WTC11 (cell line): ENCODE measurements around the gene CEP72. TPM values are rescaled to one million over a fixed set of nuclear protein-coding genes. Genes with fewer than 3 reads are reported as not detected.

Experiments
- ATAC-seq: fragments of 200-7000 bp; cut with Tn5 transposase; 2 replicates; pipeline ENCODE4 v1.10.0; 2021; ENCODE audit warnings: mild to moderate bottlenecking, moderate library complexity
- CTCF ChIA-PET: fragments of 300-600 bp; sonication (Branson Sonifier 250); formaldehyde crosslinking; loops from one replicate; lab custom pipeline; 2021; ENCODE audit warnings: antibody characterized with exemption; lab: Charles Lee
- POLR2A ChIA-PET: fragments of 350-600 bp; sonication (Branson Sonifier 250); formaldehyde crosslinking; loops from one replicate; lab custom pipeline; 2021; ENCODE audit warnings: antibody characterized with exemption; lab: Charles Lee
- DNase-seq: peaks from one replicate; pipeline ENCODE4 v3.0.0; 2021; ENCODE audit warnings: low spot score
- H3K27ac Mint-ChIP-seq: 2 replicates; pipeline ENCODE4 v1.8.0; 2021; ENCODE audit warnings: mixed read lengths
- H3K27me3 Mint-ChIP-seq: 2 replicates; pipeline ENCODE4 v1.8.0; 2021; ENCODE audit warnings: low read depth, mild to moderate bottlenecking, moderate library complexity, mixed read lengths
- H3K36me3 Mint-ChIP-seq: 2 replicates; pipeline ENCODE4 v1.8.0; 2021; ENCODE audit warnings: mixed read lengths
- H3K4me1 Mint-ChIP-seq: 2 replicates; pipeline ENCODE4 v1.8.0; 2022; ENCODE audit warnings: mixed read lengths
- H3K4me3 Mint-ChIP-seq: 2 replicates; pipeline ENCODE4 v1.8.0; 2021; ENCODE audit warnings: mild to moderate bottlenecking, moderate library complexity, mixed read lengths
- H3K9me3 Mint-ChIP-seq: 2 replicates; pipeline ENCODE4 v1.8.0; 2021; ENCODE audit warnings: mixed read lengths
- AR ChIP-seq: fragments of 250-450 bp; sonication (Bioruptor Pico); IDR thresholded peaks from 2 replicates; pipeline ENCODE4 v1.9.0; 2021; ENCODE audit warnings: mild to moderate bottlenecking
- ARID4B ChIP-seq: sonication (generic); formaldehyde crosslinking; IDR thresholded peaks from 2 replicates; pipeline ENCODE4 v1.8.0; 2023; ENCODE audit warnings: missing genetic modification reagents, mild to moderate bottlenecking, borderline replicate concordance
- E2F1 ChIP-seq: sonication (generic); formaldehyde crosslinking; IDR thresholded peaks from 2 replicates; pipeline ENCODE4 v1.8.0; 2022; ENCODE audit warnings: mild to moderate bottlenecking, missing genetic modification reagents
- E2F4 ChIP-seq: sonication (generic); formaldehyde crosslinking; IDR thresholded peaks from 2 replicates; pipeline ENCODE4 v1.8.1; 2022; ENCODE audit warnings: low read depth, mild to moderate bottlenecking, moderate library complexity, missing genetic modification reagents, borderline replicate concordance
- EMX1 ChIP-seq: fragments of 250-450 bp; sonication (Bioruptor Pico); IDR thresholded peaks from 2 replicates; pipeline ENCODE4 v1.8.0; 2021; ENCODE audit warnings: mild to moderate bottlenecking
- GTF2I ChIP-seq: fragments of 250-450 bp; sonication (Bioruptor Pico); conservative IDR thresholded peaks from 2 replicates; pipeline ENCODE4 v1.4.0; 2021; ENCODE audit warnings: mild to moderate bottlenecking
- HMGA2 ChIP-seq: fragments of 250-450 bp; sonication (Bioruptor Pico); IDR thresholded peaks from 2 replicates; pipeline ENCODE4 v1.4.0; 2021; ENCODE audit warnings: mild to moderate bottlenecking, moderate library complexity
- OVOL2 ChIP-seq: fragments of 250-450 bp; sonication (Bioruptor Pico); IDR thresholded peaks from 2 replicates; pipeline ENCODE4 v1.9.0; 2021; ENCODE audit warnings: mild to moderate bottlenecking, borderline replicate concordance
- PRDM15 ChIP-seq: sonication (generic); formaldehyde crosslinking; IDR thresholded peaks from 2 replicates; pipeline ENCODE4 v1.8.0; 2022; ENCODE audit warnings: missing genetic modification reagents
- PREB ChIP-seq: sonication (generic); formaldehyde crosslinking; IDR thresholded peaks from 2 replicates; pipeline ENCODE4 v1.8.1; 2022; ENCODE audit warnings: mild to moderate bottlenecking, missing genetic modification reagents, moderate library complexity, borderline replicate concordance
- TCF7 ChIP-seq: sonication (generic); formaldehyde crosslinking; IDR thresholded peaks from 2 replicates; pipeline ENCODE4 v1.8.0; 2022; ENCODE audit warnings: mild to moderate bottlenecking, low read depth, missing genetic modification reagents, moderate library complexity
- TEAD4 ChIP-seq: sonication (generic); formaldehyde crosslinking; IDR thresholded peaks from 2 replicates; pipeline ENCODE4 v1.8.0; 2022; ENCODE audit warnings: mild to moderate bottlenecking, missing genetic modification reagents
- ZBTB21 ChIP-seq: sonication (generic); formaldehyde crosslinking; IDR thresholded peaks from 2 replicates; pipeline ENCODE4 v1.8.1; 2023; ENCODE audit warnings: mild to moderate bottlenecking, missing genetic modification reagents, borderline replicate concordance
- ZNF121 ChIP-seq: sonication (generic); formaldehyde crosslinking; IDR thresholded peaks from 2 replicates; pipeline ENCODE4 v1.8.0; 2023; ENCODE audit warnings: missing genetic modification reagents
- ZNF512 ChIP-seq: sonication (generic); formaldehyde crosslinking; IDR thresholded peaks from 2 replicates; pipeline ENCODE4 v1.8.1; 2022; ENCODE audit warnings: missing genetic modification reagents, borderline replicate concordance
- ZNF532 ChIP-seq: fragments of 250-450 bp; sonication (Bioruptor Pico); IDR thresholded peaks from 2 replicates; pipeline ENCODE4 v1.9.0; 2021; ENCODE audit warnings: mild to moderate bottlenecking, borderline replicate concordance
- total RNA-seq: library from RNA; stranded (reverse); gene quantifications from 3 replicates; pipeline ENCODE4 v1.2.3, GENCODE V29; 2021

CEP72 gene
- total RNA-seq, 1 experiment from 2014 or later: 26.6 TPM

GRCh38 chr5:604391-604831 lies 7.7 kb upstream of the CEP72 start:
- ChIA-PET CTCF (no interaction called here), POLR2A (no interaction called here)
- Mint-ChIP-seq H3K27ac (no peak overlapping the region), H3K4me1 (no peaks in the 10 kb centered on the region), H3K4me3 (no peak overlapping the region), H3K9me3 (no peaks in the 10 kb centered on the region), H3K36me3 (no peaks in the 10 kb centered on the region), H3K27me3 (peaks cover 3% of the 10 kb centered on the region; the same call in 1 of the 2 replicates)
- DNase-seq: no peak
- TF ChIP-seq E2F1 (CRISPR knock-in tag) (no peak), ZBTB21 (CRISPR knock-in tag) (no peak), OVOL2 (CRISPR knock-in tag) (no peak), ZNF121 (CRISPR knock-in tag) (no peak), HMGA2 (CRISPR knock-in tag) (no peak), EMX1 (CRISPR knock-in tag) (no peak), E2F4 (no peak), TEAD4 (no peak), ZNF532 (CRISPR knock-in tag) (no peak), ARID4B (no peak), GTF2I (no peak), ZNF512 (CRISPR knock-in tag) (no peak), PREB (CRISPR knock-in tag) (no peak), AR (CRISPR knock-in tag) (no peak), PRDM15 (CRISPR knock-in tag) (no peak), TCF7 (CRISPR knock-in tag) (no peak)
- no peak for ATAC-seq
